ENCODE measurements around the gene EIF3L.

The EIF3L gene

GRCh38 chr22:37817705-37818408 lies 31.4 kb upstream of the EIF3L start:
- peak; percentile 89 for DNase-seq

GRCh38 chr22:37818409-37819104 lies 30.7 kb upstream of the EIF3L start:
- peak; percentile 77 for DNase-seq

GRCh38 chr22:37819105-37819433 lies 30.1 kb upstream of the EIF3L start:
- no peak for DNase-seq

GRCh38 chr22:37820350-37820749 lies 28.9 kb upstream of the EIF3L start:
- no peak for DNase-seq

- no peak for DNase-seq
These were observed 27.0 kb upstream of the EIF3L start for GRCh38 chr22:37822079-37822833.

GRCh38 chr22:37823134-37823985 lies 25.9 kb upstream of the EIF3L start, which contains the start of gene GALR3:
Gene GALR3 (plus strand): TSS chr22:37823382. CDS start chr22:37823407, 25 bp downstream.
- no peak for DNase-seq

GRCh38 chr22:37824674-37825641 lies 24.3 kb upstream of the EIF3L start:
- peak; percentile 44 for DNase-seq

- no peak for DNase-seq
These were observed 22.2 kb upstream of the EIF3L start for GRCh38 chr22:37827056-37827455.

- no peak for DNase-seq
These were observed 19.0 kb upstream of the EIF3L start for GRCh38 chr22:37830093-37830842.

- no peak for DNase-seq
These were observed 17.7 kb upstream of the EIF3L start for GRCh38 chr22:37831472-37831871.

- DNase-seq = no peak
These were observed 17.0 kb upstream of the EIF3L start for GRCh38 chr22:37832022-37832857.

GRCh38 chr22:37842015-37842793 lies 7.0 kb upstream of the EIF3L start:
- DNase-seq = no peak

GRCh38 chr22:37843741-37844089 lies 5.5 kb upstream of the EIF3L start:
- DNase-seq = peak; percentile 57

GRCh38 chr22:37844904-37845329 lies 4.3 kb upstream of the EIF3L start:
- DNase-seq = no peak

GRCh38 chr22:37846433-37846832 lies 2.8 kb upstream of the EIF3L start:
- DNase-seq = no peak

- DNase-seq = peak; percentile 40
These were observed 581 bp upstream of the EIF3L start for GRCh38 chr22:37848587-37849088.

- DNase-seq = no peak
These were observed 1.6 kb downstream of the EIF3L start for GRCh38 chr22:37850801-37851200.

- DNase-seq = no peak
These were observed 3.2 kb downstream of the EIF3L start for GRCh38 chr22:37852418-37852817.

GRCh38 chr22:37854946-37855345 lies 5.7 kb downstream of the EIF3L start:
- no peak for DNase-seq
